Sigmoid colon (tissue), 7 donors: Measurements from ENCODE around the gene SAMD4A. TPM values are rescaled to one million over a fixed set of nuclear protein-coding genes. Genes with fewer than 3 reads are reported as not detected.

Experiments
- DNase-seq: peaks from one replicate; pipeline ENCODE4 v3.0.0-alpha.2; 2019
- H3K27ac ChIP-seq, 4 donors: fragments of 200-600 bp; sonication (generic); one replicate each; pipeline ENCODE4 v1.5.1; 2016 to 2019; ENCODE audit warnings: mild to moderate bottlenecking in 1 of 4
- H3K27me3 ChIP-seq, 3 donors: fragments of 200-600 bp; sonication (generic); one replicate each; pipeline ENCODE4 v1.5.1; 2019; ENCODE audit warnings: mild to moderate bottlenecking in 1 of 3
- H3K36me3 ChIP-seq, 4 donors: fragments of 200-600 bp; sonication (generic); one replicate each; pipeline ENCODE4 v1.5.1; 2016 to 2019
- H3K4me1 ChIP-seq, 4 donors: fragments of 200-600 bp; sonication (generic); one replicate each; pipeline ENCODE4 v1.5.1; 2017 to 2019
- H3K4me3 ChIP-seq, 4 donors: fragments of 200-600 bp; sonication (generic); one replicate each; pipeline ENCODE4 v1.5.1; 2017 to 2019; ENCODE audit warnings: mild to moderate bottlenecking in 2 of 4, moderate library complexity in 1 of 4
- H3K9me3 ChIP-seq, 4 donors: fragments of 200-600 bp in 3 of 4; sonication (generic) in 3 of 4; one replicate each; pipeline versions ENCODE4 v1.5.1 to v1.6.1; 2013 to 2019
- EP300 ChIP-seq, 4 donors: sonication (generic); formaldehyde crosslinking; IDR thresholded peaks; one replicate each; pipeline ENCODE4 v1.6.1; 2017; ENCODE audit warnings: antibody characterized with exemption in 4 of 4
- POLR2A ChIP-seq, 2 donors: fragments of 450-650 bp; IDR thresholded peaks; one replicate each; pipeline ENCODE4 v1.6.1; 2016; ENCODE audit warnings: antibody characterized with exemption in 2 of 2, mild to moderate bottlenecking in 2 of 2, moderate library complexity in 2 of 2
- POLR2AphosphoS5 ChIP-seq, 4 donors: sonication (generic); formaldehyde crosslinking; IDR thresholded peaks; one replicate each; pipeline ENCODE4 v1.6.1; 2017; ENCODE audit warnings: antibody characterized with exemption in 4 of 4
- WGBS, 2 donors: extraction: QIAGEN DNeasy Blood & Tissue Kit; methylation state at CpG; one replicate each; pipeline ENCODE4 v1.1.7; 2013; 5-methylcytosine and 5-hydroxymethylcytosine counted together
- intact Hi-C: fragments of 100-400 bp; cut with DNase I; formaldehyde crosslinking; loops from one replicate; pipeline ENCODE4 v1.15.1; 2023
- polyA plus RNA-seq, 3 donors: library from polyadenylated mRNA; stranded (reverse); fragments of 200-250 nt; gene quantifications; one replicate each; pipeline ENCODE4 v1.2.3, GENCODE V29; 2013
- total RNA-seq, 4 donors: library from RNA; depleted of rRNA; stranded (reverse); fragments of >200 nt; gene quantifications; one replicate each; pipeline ENCODE4 v1.1.0, GENCODE V29; 2016
- TF ChIP-seq, protein P1 (sequence below), 4 experiments: fragments of 450-650 bp in 3 of 4; fragments of 200-600 bp in 1 of 4; IDR thresholded peaks; one replicate each; pipeline ENCODE4 v1.5.1; 2016 to 2019; ENCODE audit warnings: antibody characterized with exemption in 4 of 4, mild to moderate bottlenecking in 3 of 4, moderate library complexity in 2 of 4
- donor health status: healthy with polysubstance abuse.
- donor health status: Bipolar disorder and iron deficiency.
- donor health status: healthy.

Gene SAMD4A
- total and polyA plus RNA-seq, 7 donors: 4.2 to 135 (median 79.8) TPM

DNA sequence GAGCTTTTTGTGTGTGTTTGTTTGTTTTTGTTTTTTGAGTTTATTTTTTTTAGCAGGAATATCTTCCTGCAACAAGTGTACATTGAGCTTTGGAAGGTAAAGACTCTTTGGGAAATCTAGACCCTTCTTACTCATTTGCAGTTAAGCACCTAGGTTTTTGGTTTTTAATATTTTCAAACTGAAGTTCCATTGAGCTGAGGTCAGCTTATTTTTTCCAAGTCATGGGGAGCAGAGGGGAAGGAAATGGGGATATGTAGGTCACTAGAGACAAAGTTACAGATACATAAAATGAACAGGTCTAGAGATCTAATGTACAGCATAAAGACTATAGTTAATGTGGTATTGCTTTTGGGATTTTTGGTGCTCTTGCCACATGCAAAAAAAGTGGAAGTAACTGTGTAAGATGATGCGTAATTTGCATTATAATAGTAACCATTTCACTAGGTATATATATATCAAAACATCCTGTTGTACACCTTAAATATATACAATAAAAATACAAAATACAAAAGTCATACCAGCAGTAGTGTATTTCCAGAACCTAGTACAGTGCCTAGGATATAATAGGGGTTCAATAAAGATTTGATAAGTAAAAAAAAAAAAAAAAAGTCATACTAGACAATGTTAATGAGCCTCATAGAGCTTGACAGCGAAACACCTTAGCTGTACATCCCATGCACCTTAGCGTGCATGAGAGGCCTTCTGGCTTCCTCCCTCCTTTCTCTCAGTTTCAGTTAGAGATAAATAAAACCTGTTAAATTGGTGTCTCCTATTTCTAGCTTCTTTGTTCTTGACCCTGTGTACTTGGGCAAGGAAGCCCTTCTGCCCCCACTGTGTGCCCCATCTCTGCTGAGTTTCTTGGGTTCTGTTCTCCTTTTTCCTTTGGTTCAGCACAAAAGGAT is 34.6 kb upstream of the SAMD4A start:
- TF ChIP-seq EP300 (IDR thresholded peaks at IDR 0.05) (no peak), POLR2A (IDR thresholded peaks at IDR 0.05) (no peak)
- Histone ChIP-seq H3K4me1 (peaks cover 0 to 21% (median 15%) of the 10 kb centered on the region in 4 donors), H3K4me3 (no peak overlapping the region), H3K27ac (no peak overlapping the region), H3K27me3 (no peaks in the 10 kb centered on the region), H3K36me3 (no peaks in the 10 kb centered on the region), H3K9me3 (no peaks in the 10 kb centered on the region)
- WGBS, 2 donors: 78 to 94% methylated on average over 3 of the region's 3 CpGs
- no peak for DNase-seq
- intact Hi-C loops: no loop called here

DNA sequence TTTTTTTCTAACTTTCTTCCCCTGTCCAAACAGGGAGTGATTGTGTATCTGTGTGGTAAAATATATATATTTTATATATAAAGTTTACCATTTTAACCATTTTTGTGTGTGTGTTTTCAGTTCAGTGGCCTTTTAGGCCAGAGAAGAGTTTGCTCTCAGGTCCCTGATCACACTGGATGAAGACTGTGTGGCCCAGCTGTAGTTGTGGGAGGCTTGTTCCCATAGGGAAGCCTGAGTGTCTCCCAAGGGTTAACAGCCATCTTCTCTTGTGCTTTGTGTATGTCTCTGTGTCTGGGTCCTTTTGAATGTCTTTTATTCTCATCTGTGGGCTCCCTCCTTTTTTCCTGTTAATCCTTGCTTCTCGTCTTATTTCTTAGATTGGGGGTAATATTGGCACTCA is 33.8 kb upstream of the SAMD4A start:
- DNase-seq: no peak
- no peaks in the 10 kb centered on the region for H3K9me3 ChIP-seq
- TF ChIP-seq POLR2A (IDR thresholded peaks at IDR 0.05) (no peak), POLR2AphosphoS5 (IDR thresholded peaks at IDR 0.05) (no peak), EP300 (IDR thresholded peaks at IDR 0.05) (no peak)
- TF ChIP-seq, protein P1, sequence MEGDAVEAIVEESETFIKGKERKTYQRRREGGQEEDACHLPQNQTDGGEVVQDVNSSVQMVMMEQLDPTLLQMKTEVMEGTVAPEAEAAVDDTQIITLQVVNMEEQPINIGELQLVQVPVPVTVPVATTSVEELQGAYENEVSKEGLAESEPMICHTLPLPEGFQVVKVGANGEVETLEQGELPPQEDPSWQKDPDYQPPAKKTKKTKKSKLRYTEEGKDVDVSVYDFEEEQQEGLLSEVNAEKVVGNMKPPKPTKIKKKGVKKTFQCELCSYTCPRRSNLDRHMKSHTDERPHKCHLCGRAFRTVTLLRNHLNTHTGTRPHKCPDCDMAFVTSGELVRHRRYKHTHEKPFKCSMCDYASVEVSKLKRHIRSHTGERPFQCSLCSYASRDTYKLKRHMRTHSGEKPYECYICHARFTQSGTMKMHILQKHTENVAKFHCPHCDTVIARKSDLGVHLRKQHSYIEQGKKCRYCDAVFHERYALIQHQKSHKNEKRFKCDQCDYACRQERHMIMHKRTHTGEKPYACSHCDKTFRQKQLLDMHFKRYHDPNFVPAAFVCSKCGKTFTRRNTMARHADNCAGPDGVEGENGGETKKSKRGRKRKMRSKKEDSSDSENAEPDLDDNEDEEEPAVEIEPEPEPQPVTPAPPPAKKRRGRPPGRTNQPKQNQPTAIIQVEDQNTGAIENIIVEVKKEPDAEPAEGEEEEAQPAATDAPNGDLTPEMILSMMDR (IDR thresholded peaks at IDR 0.05): no peak
- H3K27me3 ChIP-seq: no peaks in the 10 kb centered on the region
- H3K27ac ChIP-seq: no peak overlapping the region
- no peak overlapping the region for H3K4me3 ChIP-seq
- WGBS, 2 donors: 88 to 91% methylated on average over 1 of the region's 1 CpG
- intact Hi-C loops: no loop called here
- H3K36me3 ChIP-seq: peaks cover 0 to 6% (median 1%) of the 10 kb centered on the region in 4 donors
- H3K4me1 ChIP-seq: peaks cover 0 to 15% (median 15%) of the 10 kb centered on the region in 4 donors

DNA sequence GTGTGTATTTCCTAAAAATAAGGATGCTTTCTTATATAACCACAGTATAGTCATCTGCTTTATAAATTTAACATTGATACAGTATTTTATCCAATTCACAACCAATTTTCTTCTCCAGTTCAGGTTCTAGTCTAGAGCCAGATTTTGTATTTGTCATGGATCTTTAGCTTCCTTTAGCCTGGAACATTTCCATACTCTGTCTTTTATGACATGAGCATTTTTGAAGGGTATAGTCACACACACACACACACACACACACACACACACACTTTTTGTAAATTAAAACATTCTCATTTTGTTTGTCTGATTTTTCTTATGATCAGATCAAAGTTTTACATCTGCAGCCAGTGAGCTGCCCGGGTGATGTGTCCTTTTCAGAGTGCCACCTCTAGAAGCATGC is 31.8 kb upstream of the SAMD4A start:
- Histone ChIP-seq H3K27me3 (no peaks in the 10 kb centered on the region), H3K4me1 (peaks cover 0 to 2% (median under 1%) of the 10 kb centered on the region in 4 donors), H3K36me3 (peaks cover 0 to 24% (median 3%) of the 10 kb centered on the region in 4 donors), H3K4me3 (no peak overlapping the region), H3K9me3 (no peaks in the 10 kb centered on the region), H3K27ac (no peak overlapping the region)
- no peak for DNase-seq
- TF ChIP-seq POLR2AphosphoS5 (IDR thresholded peaks at IDR 0.05) (no peak), POLR2A (IDR thresholded peaks at IDR 0.05) (no peak), EP300 (IDR thresholded peaks at IDR 0.05) (no peak)
- TF ChIP-seq, protein P1 (IDR thresholded peaks at IDR 0.05): no peak
- intact Hi-C loops: no loop called here
- WGBS, 2 donors: 24 to 74% methylated on average over 1 of the region's 1 CpG

DNA sequence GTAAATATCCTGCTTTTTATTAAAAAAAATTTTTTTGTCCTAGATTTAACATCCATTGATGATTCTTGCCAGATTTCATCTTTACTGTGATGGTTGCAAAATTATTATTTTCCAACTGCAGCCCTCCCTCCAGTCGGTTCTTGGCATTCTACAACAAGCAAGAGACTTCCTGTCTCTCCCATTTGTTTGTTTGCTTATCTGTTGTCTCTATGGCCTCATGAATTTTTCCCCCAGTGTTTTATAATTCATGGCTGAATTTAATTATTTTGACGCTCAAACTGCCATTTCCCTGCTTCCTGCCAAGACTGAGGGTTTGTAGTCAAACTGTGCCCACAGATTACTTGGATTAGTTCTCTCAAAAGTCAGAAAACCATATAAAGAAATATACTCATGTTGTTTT is 31.3 kb upstream of the SAMD4A start:
- no peak for DNase-seq
- WGBS, 2 donors: 16 to 59% methylated on average over 2 of the region's 2 CpGs
- Histone ChIP-seq H3K27ac (no peak overlapping the region), H3K27me3 (no peaks in the 10 kb centered on the region), H3K36me3 (peaks cover 0 to 24% (median 3%) of the 10 kb centered on the region in 4 donors), H3K4me3 (no peak overlapping the region), H3K9me3 (no peaks in the 10 kb centered on the region), H3K4me1 (no peaks in the 10 kb centered on the region)
- TF ChIP-seq, protein P1 (IDR thresholded peaks at IDR 0.05): no peak
- TF ChIP-seq EP300 (IDR thresholded peaks at IDR 0.05) (no peak), POLR2A (IDR thresholded peaks at IDR 0.05) (no peak), POLR2AphosphoS5 (IDR thresholded peaks at IDR 0.05) (no peak)
- intact Hi-C loops: no loop called here

DNA sequence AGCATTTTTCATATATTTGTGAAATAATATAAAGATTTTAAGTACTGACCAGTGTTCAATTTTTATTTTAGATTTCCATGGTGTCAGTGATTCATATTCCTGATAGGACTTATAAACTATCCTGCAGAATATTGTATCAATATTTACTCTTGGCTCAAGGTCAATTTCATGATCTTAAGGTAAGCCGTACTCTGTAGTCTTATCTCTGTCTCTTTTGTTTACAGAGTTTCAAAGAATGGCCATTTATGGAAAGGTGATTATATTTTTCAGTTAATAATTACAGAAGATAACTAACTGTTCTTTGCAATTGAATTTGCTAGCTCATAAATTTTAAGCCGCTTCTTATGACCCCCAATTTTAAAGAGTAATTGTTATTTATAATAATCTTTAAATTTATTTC is 29.3 kb upstream of the SAMD4A start:
- Histone ChIP-seq H3K4me3 (no peak overlapping the region), H3K9me3 (no peaks in the 10 kb centered on the region), H3K36me3 (peaks cover 0 to 24% (median 3%) of the 10 kb centered on the region in 4 donors), H3K27me3 (no peaks in the 10 kb centered on the region), H3K27ac (no peak overlapping the region), H3K4me1 (no peaks in the 10 kb centered on the region)
- WGBS, 2 donors: 29 to 68% methylated on average over 2 of the region's 2 CpGs
- intact Hi-C loops: no loop called here
- no peak for DNase-seq
- no peak for TF ChIP-seq EP300 (IDR thresholded peaks at IDR 0.05)
- no peak for TF ChIP-seq POLR2AphosphoS5 (IDR thresholded peaks at IDR 0.05)
- TF ChIP-seq, protein P1 (IDR thresholded peaks at IDR 0.05): no peak
- TF ChIP-seq POLR2A (IDR thresholded peaks at IDR 0.05): no peak
